Activated CD4-positive, alpha-beta T cell treated with anti-CD3 and anti-CD28 coated beads for 36 hours (primary cell): ENCODE results near the gene ATG2A. TPM values are rescaled to one million over a fixed set of nuclear protein-coding genes. Genes with fewer than 3 reads are reported as not detected.

ENCODE experiments used
- ATAC-seq: fragments of 200-7000 bp; cut with Tn5 transposase; one replicate; pipeline ENCODE4 v1.10.0; 2021; ENCODE audit warnings: mild to moderate bottlenecking, moderate library complexity
- CTCF ChIA-PET: fragments of 350-600 bp; sonication (Branson Sonifier 250); formaldehyde crosslinking; loops from one replicate; lab custom pipeline; 2021; ENCODE audit warnings: antibody characterized with exemption; lab: Charles Lee
- POLR2A ChIA-PET: fragments of 350-600 bp; sonication (Branson Sonifier 250); formaldehyde crosslinking; loops from one replicate; lab custom pipeline; 2021; ENCODE audit warnings: antibody characterized with exemption, inconsistent platforms; lab: Charles Lee
- DNase-seq: peaks from one replicate; pipeline ENCODE4 v3.0.0-alpha.2; 2020
- H3K27ac Mint-ChIP-seq: one replicate; pipeline ENCODE4 v1.8.0; 2021; ENCODE audit warnings: mixed read lengths
- H3K27me3 Mint-ChIP-seq: one replicate; pipeline ENCODE4 v1.8.0; 2021; ENCODE audit warnings: mixed read lengths
- H3K36me3 Mint-ChIP-seq: one replicate; pipeline ENCODE4 v1.8.0; 2021; ENCODE audit warnings: low read depth, mixed read lengths
- H3K4me1 Mint-ChIP-seq: one replicate; pipeline ENCODE4 v1.8.0; 2021; ENCODE audit warnings: mixed read lengths
- H3K4me3 Mint-ChIP-seq: one replicate; pipeline ENCODE4 v1.8.0; 2021; ENCODE audit warnings: mild to moderate bottlenecking, moderate library complexity, mixed read lengths
- H3K9me3 Mint-ChIP-seq: one replicate; pipeline ENCODE4 v1.8.0; 2021; ENCODE audit warnings: low read depth, mixed read lengths
- intact Hi-C, 2 experiments: fragments of 100-400 bp; cut with DNase I in 1 of 2; cut with micrococcal nuclease in 1 of 2; formaldehyde crosslinking; loops; one replicate each; pipeline versions ENCODE4 v1.14.2 to v1.15.1; 2022 to 2024; cut with DNase I, micrococcal nuclease
- total RNA-seq, 2 experiments: library from RNA; stranded (reverse); gene quantifications; one replicate each; pipeline ENCODE4 v1.2.3, GENCODE V29; 2021

ATG2A gene
- total RNA-seq, 2 experiments from 2014 or later: 15.8 to 16.7 TPM

DNA sequence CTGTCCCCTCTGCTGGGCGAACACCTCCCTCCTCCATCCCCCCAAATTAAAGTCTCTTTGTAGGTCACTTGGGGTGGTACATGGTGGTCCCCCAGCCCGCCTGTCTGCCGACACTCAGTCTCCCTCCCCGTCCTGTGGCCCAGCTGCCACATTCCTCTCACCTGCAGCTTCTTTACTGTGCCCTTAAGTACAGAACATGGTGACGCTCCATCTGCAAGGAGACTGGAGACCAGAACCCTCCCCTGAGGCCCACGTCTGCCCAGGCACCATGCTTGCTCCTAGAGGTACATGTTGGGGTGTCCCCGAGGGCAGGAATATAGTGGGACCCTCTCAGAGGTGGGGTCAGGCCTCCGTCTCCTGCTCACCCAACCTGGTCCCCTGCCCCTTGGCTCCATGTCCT is 33.0 kb downstream of the ATG2A start:
- Mint-ChIP-seq H3K27ac (no peak overlapping the region), H3K36me3 (no peaks in the 10 kb centered on the region), H3K27me3 (no peaks in the 10 kb centered on the region), H3K4me1 (peaks cover 65% of the 10 kb centered on the region), H3K4me3 (no peak overlapping the region), H3K9me3 (no peaks in the 10 kb centered on the region)
- intact Hi-C loops: no loop called here
- DNase-seq: no peak
- POLR2A ChIA-PET: no interaction called here
- no peak for ATAC-seq
- CTCF ChIA-PET: interaction anchor here (1.3 to 17.2 kb wide), 3 partner anchors 18 to 34 kb away, joined by 3 to 377 read pairs (median 5); partner anchors contain the start of gene CDC42BPG

DNA sequence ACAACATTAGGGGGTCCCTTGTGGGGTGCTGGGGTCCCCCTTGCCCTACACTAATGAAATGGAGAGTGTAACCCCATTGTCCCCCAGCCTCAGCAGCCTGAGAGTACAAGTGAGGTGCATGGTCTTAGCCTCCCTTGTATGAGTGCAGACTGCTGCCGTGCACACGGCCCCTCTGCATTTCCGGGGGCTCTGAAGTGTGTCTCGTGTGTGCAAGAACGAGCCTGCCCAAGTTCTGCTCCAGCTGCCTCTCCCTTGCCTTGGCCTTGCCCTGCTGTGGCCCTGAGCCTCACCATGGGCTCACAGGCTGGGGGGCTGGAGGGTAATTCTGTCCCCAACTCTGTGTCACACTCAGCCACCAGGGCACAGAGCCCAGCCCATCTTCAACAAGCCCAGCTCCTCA is 33.4 kb downstream of the ATG2A start:
- intact Hi-C loops: no loop called here
- Mint-ChIP-seq H3K4me1 (peaks cover 66% of the 10 kb centered on the region), H3K9me3 (no peaks in the 10 kb centered on the region), H3K36me3 (no peaks in the 10 kb centered on the region), H3K27me3 (no peaks in the 10 kb centered on the region), H3K4me3 (no peak overlapping the region), H3K27ac (peak overlapping the region; percentile 4)
- ATAC-seq (no peak), DNase-seq (no peak)
- ChIA-PET CTCF (interaction anchor here (1.3 to 6.1 kb wide), 3 partner anchors 18 to 35 kb away, joined by 3 to 49 read pairs (median 5); no protein-coding TSS in a partner anchor), POLR2A (no interaction called here)

DNA sequence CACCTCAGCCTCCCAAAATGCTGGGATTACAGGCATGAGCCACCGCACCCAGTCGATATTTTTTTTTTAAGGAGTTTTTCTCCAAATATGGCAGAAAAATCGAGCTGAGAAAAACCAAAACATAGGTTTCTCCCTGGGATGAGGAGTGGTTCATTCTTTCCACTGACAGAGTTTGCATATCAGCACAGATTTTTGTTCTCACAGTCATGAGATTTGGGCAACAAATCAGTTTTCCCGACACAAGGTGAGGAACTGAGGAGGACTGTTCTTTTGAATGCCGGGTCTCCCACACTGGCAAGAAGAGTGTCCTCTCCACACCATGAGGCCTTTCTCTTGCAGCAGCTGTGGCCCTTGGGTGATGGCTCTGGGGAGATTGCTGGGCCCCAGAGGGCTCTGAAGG is 34.8 kb downstream of the ATG2A start:
- H3K9me3 Mint-ChIP-seq: no peaks in the 10 kb centered on the region
- peaks cover 55% of the 10 kb centered on the region for H3K4me1 Mint-ChIP-seq

DNA sequence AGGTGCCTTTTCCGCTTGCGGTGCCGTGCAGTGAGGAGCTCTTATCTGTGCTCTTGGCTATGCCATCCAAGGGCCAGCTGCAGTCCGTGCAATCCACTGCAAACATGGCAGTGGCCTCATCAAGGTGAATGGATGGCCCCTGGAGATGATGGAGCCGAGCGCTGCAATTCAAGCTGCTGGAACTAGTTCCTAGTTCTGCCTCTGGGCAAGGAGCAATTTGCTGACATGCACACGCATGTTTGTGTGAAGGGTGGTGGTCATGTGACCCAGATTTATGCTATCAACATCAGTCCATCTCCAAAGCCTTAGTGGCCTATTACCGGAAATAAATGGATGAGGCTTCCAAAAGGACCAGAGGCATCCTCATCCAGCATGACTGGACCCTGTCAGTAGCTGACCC is 35.5 kb downstream of the ATG2A start:
- no peak overlapping the region for H3K4me3 Mint-ChIP-seq
- POLR2A ChIA-PET: interaction anchor here (0.6 to 1.9 kb wide), 2 partner anchors 16 to 20 kb away, joined by 4 to 6 read pairs; no protein-coding TSS in a partner anchor
- peak overlapping the region; percentile 37 for H3K27ac Mint-ChIP-seq

More for the DNA sequence above, 34.8 kb downstream of the ATG2A start:
- ChIA-PET CTCF (interaction anchor here (6.1 to 11.0 kb wide), 2 partner anchors 20 to 34 kb away, joined by 49 to 139 read pairs; no protein-coding TSS in a partner anchor), POLR2A (interaction anchor here (1.9 kb wide), 1 partner anchor 17 kb away, joined by 6 read pairs; no protein-coding TSS in a partner anchor)
- Mint-ChIP-seq H3K27ac (peak overlapping the region; percentile 47), H3K36me3 (peaks cover 3% of the 10 kb centered on the region), H3K4me3 (no peak overlapping the region), H3K27me3 (no peaks in the 10 kb centered on the region)
- intact Hi-C loops: no loop called here
- no peak for DNase-seq
- ATAC-seq: no peak

DNA sequence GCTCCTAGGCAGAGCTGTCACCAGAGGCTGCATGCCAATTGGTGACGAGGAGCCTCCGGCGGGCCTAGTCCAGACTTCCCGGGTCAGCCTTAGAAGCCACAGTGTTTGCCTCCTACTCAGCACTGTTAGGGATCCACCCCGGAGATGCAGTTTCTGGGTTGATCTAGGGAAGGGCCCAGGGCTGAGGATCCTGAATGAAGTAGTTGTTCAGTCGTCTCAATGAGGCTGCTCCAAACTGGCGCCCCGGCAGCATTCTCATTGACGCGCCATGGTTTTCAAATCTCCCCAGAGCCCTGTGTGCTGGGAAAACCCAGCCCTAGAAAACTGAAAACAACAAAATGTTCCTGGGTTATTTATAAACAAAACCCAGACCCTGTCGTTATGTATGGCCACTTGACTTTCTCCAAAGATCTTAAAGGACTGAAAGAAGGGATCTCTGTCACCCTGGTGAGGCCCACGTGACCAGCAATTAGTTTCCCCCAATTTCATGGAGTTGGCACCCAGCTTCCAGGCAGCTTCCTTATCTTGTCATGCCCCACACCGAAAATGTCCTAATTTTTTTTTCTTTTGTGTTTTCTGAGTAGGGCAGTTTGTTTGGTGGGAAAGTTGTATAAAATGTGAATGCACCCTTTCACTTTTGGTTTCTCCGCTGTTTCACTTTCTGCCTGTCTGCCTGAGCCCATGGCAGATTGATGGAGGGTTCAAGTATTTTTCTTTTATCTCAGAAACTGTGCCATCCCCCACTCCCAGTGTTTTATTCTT is 36.6 kb downstream of the ATG2A start:
- POLR2A ChIA-PET: interaction anchor here (0.6 to 8.8 kb wide), 3 partner anchors 12 to 544 kb away, joined by 3 to 128 read pairs (median 8); no protein-coding TSS in a partner anchor
- Mint-ChIP-seq H3K4me3 (peak overlapping the region; percentile 92), H3K27me3 (no peaks in the 10 kb centered on the region), H3K4me1 (peaks cover 60% of the 10 kb centered on the region), H3K9me3 (no peaks in the 10 kb centered on the region), H3K36me3 (peaks cover 18% of the 10 kb centered on the region), H3K27ac (peak overlapping the region; percentile 97)
- DNase-seq: no peak
- CTCF ChIA-PET: interaction anchor here (0.7 to 11.0 kb wide), 6 partner anchors 8 to 32 kb away, joined by 4 to 139 read pairs (median 8); no protein-coding TSS in a partner anchor
- no peak for ATAC-seq
- intact Hi-C loops: no loop called here

More for the DNA sequence above, 35.5 kb downstream of the ATG2A start:
- intact Hi-C loops: no loop called here
- Mint-ChIP-seq H3K4me1 (peaks cover 59% of the 10 kb centered on the region), H3K36me3 (peaks cover 8% of the 10 kb centered on the region), H3K9me3 (no peaks in the 10 kb centered on the region), H3K27me3 (no peaks in the 10 kb centered on the region)
- DNase-seq (no peak), ATAC-seq (no peak)
- CTCF ChIA-PET: interaction anchor here (0.6 to 11.0 kb wide), 3 partner anchors 19 to 560 kb away, joined by 5 to 139 read pairs (median 49); no protein-coding TSS in a partner anchor

DNA sequence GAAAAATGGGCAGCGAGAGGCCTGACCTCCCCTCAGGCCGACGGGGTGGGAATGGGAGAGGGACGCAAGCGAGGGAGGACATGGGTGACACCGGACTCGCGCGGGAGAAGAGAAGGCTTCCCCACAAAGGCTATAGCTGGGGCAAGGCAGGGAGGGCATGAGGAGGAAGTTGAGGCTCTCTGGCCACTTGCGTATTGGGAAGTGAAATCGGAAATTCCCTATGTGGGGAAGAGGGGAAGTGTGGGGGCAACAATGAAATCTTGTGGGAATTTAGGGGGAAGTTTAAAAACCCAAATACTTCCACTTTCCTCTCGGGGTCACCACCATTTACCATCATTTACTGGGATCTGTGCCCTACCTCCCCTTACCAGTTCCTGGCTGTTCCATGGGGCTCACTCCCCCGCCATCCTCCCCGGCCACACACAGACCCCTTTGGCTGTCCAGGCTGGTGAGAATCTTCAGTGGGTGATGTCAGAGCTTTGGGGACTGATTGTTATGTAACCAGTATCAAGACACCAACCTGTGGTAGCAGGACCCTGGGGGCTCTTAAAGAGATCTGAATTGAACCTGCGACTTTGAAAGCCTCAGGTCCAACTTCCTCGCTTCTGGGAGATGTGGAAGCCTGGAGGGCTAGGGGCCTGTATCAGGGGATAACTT is 37.6 kb downstream of the ATG2A start:
- Mint-ChIP-seq H3K36me3 (peaks cover 27% of the 10 kb centered on the region), H3K9me3 (no peaks in the 10 kb centered on the region), H3K27ac (peak overlapping the region; percentile 97), H3K27me3 (no peaks in the 10 kb centered on the region), H3K4me3 (peak overlapping the region; percentile 92), H3K4me1 (peaks cover 62% of the 10 kb centered on the region)
- DNase-seq: no peak
- ATAC-seq: no peak
- ChIA-PET POLR2A (interaction anchor here (0.6 to 8.8 kb wide), 5 partner anchors 17 to 622 kb away, joined by 4 to 128 read pairs (median 7); no protein-coding TSS in a partner anchor), CTCF (interaction anchor here (0.8 to 11.0 kb wide), 7 partner anchors 9 to 31 kb away, joined by 5 to 139 read pairs (median 10); no protein-coding TSS in a partner anchor)
- intact Hi-C loops: loop anchor here (2.0 to 5.0 kb wide), 5 partner anchors 45 to 693 kb away; partner anchors contain the start of genes FAM89B (in 1 of the 2), FKBP2 (in 1 of the 2), PPP2R5B (in 1 of the 2) and SF1 (in 1 of the 2)

DNA sequence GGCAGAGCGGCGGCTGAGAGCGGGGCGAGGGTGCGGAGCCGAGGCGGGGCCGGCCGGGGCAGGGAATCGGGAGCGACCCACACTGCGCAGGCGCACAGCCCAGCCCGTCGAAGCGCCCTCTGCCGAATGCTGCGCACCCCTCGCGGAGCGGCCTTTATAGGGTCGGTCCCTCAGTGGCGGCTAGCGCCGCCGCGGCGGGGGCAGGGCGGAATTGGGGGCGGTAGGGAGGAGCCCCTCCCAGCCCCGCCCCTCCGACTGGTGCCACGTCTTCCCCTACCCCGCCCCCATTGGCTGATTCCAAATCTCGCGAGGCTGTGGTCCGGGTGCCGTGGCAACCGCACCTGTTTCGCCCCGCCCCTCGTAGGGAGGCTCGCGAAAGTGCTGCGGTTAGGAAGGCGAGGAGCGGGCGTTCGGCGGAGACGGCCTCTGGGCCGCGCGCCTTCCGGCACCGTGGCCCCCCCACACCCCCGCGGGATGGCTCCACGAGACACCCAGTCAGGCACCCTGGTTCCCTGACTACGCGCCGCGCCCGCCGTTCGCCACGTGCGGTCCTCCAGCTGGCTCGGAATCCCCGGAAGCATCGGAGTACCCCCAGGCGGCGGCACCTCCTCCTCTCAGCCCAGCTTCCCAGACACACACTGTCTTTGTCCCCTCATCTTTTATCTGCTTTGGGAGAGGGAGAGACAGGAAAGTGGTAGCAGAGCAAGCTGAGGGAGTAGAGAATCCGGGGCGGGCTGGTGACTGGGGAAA is 38.3 kb downstream of the ATG2A start, which contains the start of gene EHD1:
Gene EHD1, minus strand, starts transcription at position 128 of the 750 bp plus-strand sequence. CDS start 157 bp downstream, outside the sequence.
- ATAC-seq: peak; percentile 85
- H3K27me3 Mint-ChIP-seq: no peaks in the 10 kb centered on the region
- peaks cover 30% of the 10 kb centered on the region for H3K36me3 Mint-ChIP-seq
- peak within 1 kb of the TSS; percentile 97 for H3K27ac Mint-ChIP-seq
- intact Hi-C loops: loop anchor here (1.0 to 5.0 kb wide), 20 partner anchors 10 to 694 kb away; partner anchors contain the start of genes PPP2R5B (in 2 of the 2), SF1 (in 2 of the 2), ATG2A (in 1 of the 2) and CDCA5 (in 1 of the 2)
- CTCF ChIA-PET: interaction anchor here (0.8 to 11.0 kb wide), 7 partner anchors 9 to 30 kb away, joined by 5 to 139 read pairs (median 10); no protein-coding TSS in a partner anchor
- H3K4me1 Mint-ChIP-seq: peaks cover 60% of the 10 kb centered on the region
- POLR2A ChIA-PET: interaction anchor here (0.7 to 8.8 kb wide), 6 partner anchors 9 to 31 kb away, joined by 3 to 128 read pairs (median 7); no protein-coding TSS in a partner anchor
- peak within 1 kb of the TSS; percentile 92 for H3K4me3 Mint-ChIP-seq
- no peaks in the 10 kb centered on the region for H3K9me3 Mint-ChIP-seq
- peak; percentile 100 for DNase-seq

DNA sequence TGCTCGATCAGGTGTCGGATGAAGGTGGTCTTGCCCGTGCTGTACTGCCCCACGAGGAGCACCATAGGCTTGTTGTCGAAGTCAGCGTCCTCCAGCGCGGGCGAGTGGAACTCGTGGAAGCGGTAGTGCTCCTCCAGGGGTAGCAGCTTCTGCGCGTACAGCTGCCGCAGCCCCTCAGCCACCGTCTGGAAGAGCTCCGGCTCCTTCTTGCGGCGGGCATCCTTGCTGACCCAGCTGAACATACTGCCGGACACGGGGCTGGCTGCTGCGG is 38.9 kb downstream of the ATG2A start:
- Mint-ChIP-seq H3K27ac (peak overlapping the region; percentile 73), H3K9me3 (no peaks in the 10 kb centered on the region), H3K36me3 (peaks cover 33% of the 10 kb centered on the region), H3K27me3 (no peaks in the 10 kb centered on the region), H3K4me3 (peak overlapping the region; percentile 92), H3K4me1 (peaks cover 63% of the 10 kb centered on the region)
- DNase-seq (no peak), ATAC-seq (peak; percentile 10)
- CTCF ChIA-PET: interaction anchor here (0.9 to 11.0 kb wide), 5 partner anchors 10 to 695 kb away, joined by 4 to 139 read pairs (median 30); no protein-coding TSS in a partner anchor
- POLR2A ChIA-PET: interaction anchor here (0.7 to 8.8 kb wide), 6 partner anchors 10 to 30 kb away, joined by 3 to 128 read pairs (median 7); no protein-coding TSS in a partner anchor
- intact Hi-C loops: loop anchor here (1.0 to 5.0 kb wide), 20 partner anchors 10 to 694 kb away; partner anchors contain the start of genes PPP2R5B (in 2 of the 2), SF1 (in 2 of the 2), ATG2A (in 1 of the 2) and CDCA5 (in 1 of the 2)

DNA sequence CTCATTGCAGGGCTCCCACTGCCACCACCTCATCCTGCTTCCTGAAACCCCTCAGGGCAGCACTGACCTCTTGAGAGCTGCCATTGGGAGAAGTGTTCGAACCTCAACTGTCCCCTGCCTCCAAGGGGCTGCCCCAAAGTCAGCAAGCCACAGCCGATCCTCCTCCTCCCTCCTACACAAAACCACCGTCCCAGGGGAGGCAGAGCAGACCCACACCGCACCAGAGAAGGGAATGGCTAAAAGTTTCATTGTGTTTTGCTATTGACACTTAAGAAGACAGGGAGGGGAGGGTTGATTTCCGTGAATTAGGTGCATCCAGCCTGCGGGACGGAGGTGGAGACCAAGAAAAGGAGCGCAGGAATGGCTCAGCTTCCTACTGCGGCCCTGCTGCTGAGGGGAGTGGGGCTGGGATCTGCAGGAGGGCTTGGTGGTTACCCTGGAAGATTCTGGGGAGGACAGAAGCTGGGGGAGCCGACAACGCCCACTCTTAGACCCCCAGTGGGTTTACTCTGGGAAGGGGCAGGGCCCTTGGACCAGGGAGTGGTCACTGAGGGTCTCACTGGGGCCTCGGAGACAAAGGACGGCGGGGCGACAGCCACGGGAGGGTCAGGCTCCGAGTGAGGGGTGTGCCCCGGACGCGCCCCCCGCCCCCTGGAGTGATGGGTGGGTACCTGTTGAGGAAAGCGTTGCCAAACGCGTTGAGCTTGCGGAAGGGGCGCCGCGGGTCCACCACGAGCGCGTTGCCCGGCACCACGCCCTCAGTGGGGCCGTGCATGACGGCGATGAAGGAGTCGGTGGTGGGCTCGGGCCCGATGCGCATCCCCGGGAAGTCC is 39.4 kb downstream of the ATG2A start:
- intact Hi-C loops: loop anchor here (1.0 to 5.0 kb wide), 20 partner anchors 11 to 695 kb away; partner anchors contain the start of genes PPP2R5B (in 2 of the 2), SF1 (in 2 of the 2), ATG2A (in 1 of the 2) and CDCA5 (in 1 of the 2)
- H3K4me1 Mint-ChIP-seq: peaks cover 69% of the 10 kb centered on the region
- H3K36me3 Mint-ChIP-seq: peaks cover 38% of the 10 kb centered on the region
- H3K4me3 Mint-ChIP-seq: peak overlapping the region; percentile 92
- H3K27me3 Mint-ChIP-seq: no peaks in the 10 kb centered on the region
- POLR2A ChIA-PET: interaction anchor here (0.7 to 8.8 kb wide), 7 partner anchors 8 to 30 kb away, joined by 3 to 128 read pairs (median 7); no protein-coding TSS in a partner anchor
- H3K9me3 Mint-ChIP-seq: no peaks in the 10 kb centered on the region
- DNase-seq: peak; percentile 53
- H3K27ac Mint-ChIP-seq: peak overlapping the region; percentile 84
- CTCF ChIA-PET: interaction anchor here (0.9 to 11.0 kb wide), 8 partner anchors 9 to 696 kb away, joined by 3 to 139 read pairs (median 19); no protein-coding TSS in a partner anchor
- peak; percentile 1 for ATAC-seq
